K562 (cell line): Measurements from ENCODE around the gene IGF2R. TPM values are rescaled to one million over a fixed set of nuclear protein-coding genes. Genes with fewer than 3 reads are reported as not detected.

Experiments
- CC2D1A ChIP-seq: fragments of 450-650 bp; IDR thresholded peaks from 2 replicates; pipeline ENCODE4 v1.6.1; 2017; ENCODE audit warnings: mild to moderate bottlenecking
- E2F3 ChIP-seq: fragments of 250-450 bp; sonication (Bioruptor Pico); IDR thresholded peaks from 2 replicates; pipeline ENCODE4 v1.4.0; 2020; ENCODE audit warnings: mild to moderate bottlenecking
- ELK1 ChIP-seq: sonication (generic); formaldehyde crosslinking; IDR thresholded peaks from 2 replicates; pipeline ENCODE4 v1.8.1; 2022; ENCODE audit warnings: missing genetic modification reagents
- ESRRB ChIP-seq: fragments of 250-450 bp; sonication (Bioruptor Pico); IDR thresholded peaks from 2 replicates; pipeline ENCODE4 v1.5.0; 2020; ENCODE audit warnings: mild to moderate bottlenecking, moderate library complexity, borderline replicate concordance
- HCFC1 ChIP-seq: IDR thresholded peaks from 2 replicates; pipeline ENCODE4 v1.6.1; 2012; ENCODE audit warnings: low read depth, low read length, improper control_type of control experiment
- LEF1 ChIP-seq: fragments of 450-650 bp; IDR thresholded peaks from 2 replicates; pipeline ENCODE4 v1.6.1; 2016; ENCODE audit warnings: mild to moderate bottlenecking
- NFE2 ChIP-seq: IDR thresholded peaks from 2 replicates; pipeline ENCODE4 v1.6.1; 2014; ENCODE audit warnings: antibody characterized with exemption, low read depth
- PCBP2 ChIP-seq: fragments of 200-400 bp; formaldehyde crosslinking; IDR thresholded peaks from 2 replicates; pipeline ENCODE4 v1.6.1; 2018; ENCODE audit warnings: low read length, low read depth, mild to moderate bottlenecking, moderate library complexity; ENCODE audit not compliant: poor library complexity, severe bottlenecking
- PHF8 ChIP-seq: fragments of 200-600 bp; sonication (generic); IDR thresholded peaks from 2 replicates; pipeline ENCODE4 v1.6.1; 2012; ENCODE audit warnings: mixed run types, mild to moderate bottlenecking, inconsistent platforms, low read length, moderate library complexity, borderline replicate concordance
- RCOR1 ChIP-seq, 2 experiments: IDR thresholded peaks; 2 replicates each; pipeline ENCODE4 v1.6.1; 2012; ENCODE audit warnings: low read depth in 2 of 2, low read length in 2 of 2, borderline replicate concordance in 1 of 2, improper control_type of control experiment in 1 of 2
- SIN3A ChIP-seq, 2 experiments: fragments of 150-350 bp in 1 of 2; IDR thresholded peaks; 2 replicates each; pipeline ENCODE4 v1.6.1; 2011 to 2016; ENCODE audit warnings: borderline replicate concordance in 2 of 2, low read depth in 2 of 2, low read length in 2 of 2, mild to moderate bottlenecking in 2 of 2, moderate library complexity in 2 of 2; ENCODE audit not compliant: control insufficient read depth in 1 of 2
- SP1 ChIP-seq: sonication (generic); formaldehyde crosslinking; IDR thresholded peaks from 2 replicates; pipeline ENCODE4 v1.8.1; 2022; ENCODE audit warnings: mild to moderate bottlenecking, missing genetic modification reagents
- SREBF1 ChIP-seq: fragments of 150-350 bp; IDR thresholded peaks from 2 replicates; pipeline ENCODE4 v1.6.1; 2014; ENCODE audit warnings: antibody characterized with exemption, low read depth, low read length, borderline replicate concordance
- SRSF1 ChIP-seq: fragments of 200-400 bp; formaldehyde crosslinking; IDR thresholded peaks from 2 replicates; pipeline ENCODE4 v1.6.1; 2017; ENCODE audit warnings: mild to moderate bottlenecking, low read depth, low read length, moderate library complexity
- TCF15 ChIP-seq: fragments of 250-450 bp; sonication (Bioruptor Pico); IDR thresholded peaks from 2 replicates; pipeline ENCODE4 v1.8.0; 2022; ENCODE audit warnings: moderate library complexity, mild to moderate bottlenecking, inconsistent platforms
- ZEB2 ChIP-seq: fragments of 450-650 bp; IDR thresholded peaks from 2 replicates; pipeline ENCODE4 v1.6.1; 2016
- ZMIZ1 ChIP-seq, 2 experiments: fragments of 150-350 bp in 1 of 2; IDR thresholded peaks; 2 replicates each; pipeline ENCODE4 v1.6.1; 2012 to 2016; ENCODE audit warnings: low read depth in 2 of 2, low read length in 2 of 2, mild to moderate bottlenecking in 1 of 2, moderate library complexity in 1 of 2
- ZNF280B ChIP-seq: fragments of 250-450 bp; sonication (Bioruptor Pico); IDR thresholded peaks from 2 replicates; pipeline ENCODE4 v1.5.1; 2021; ENCODE audit warnings: mild to moderate bottlenecking
- ZNF561 ChIP-seq: fragments of 450-650 bp; formaldehyde crosslinking; conservative IDR thresholded peaks from 2 replicates; pipeline ENCODE4 v1.4.0; 2020; ENCODE audit warnings: mild to moderate bottlenecking, moderate library complexity
- ZNF696 ChIP-seq: fragments of 250-450 bp; sonication (Bioruptor Pico); conservative IDR thresholded peaks from 2 replicates; pipeline ENCODE4 v1.4.0; 2020; ENCODE audit warnings: mild to moderate bottlenecking, moderate library complexity
- polyA plus RNA-seq, 8 experiments: library from polyadenylated mRNA; depleted of rRNA in 4 of 8; stranded (reverse) in 5 of 8; unstranded in 3 of 8; fragments of >200 nt; fragmentation: Nextera tagmentation in 2 of 8; fragmentation: Illumina TruSeq in 1 of 8; extraction: Ambion mirVana in 2 of 8; extraction: Trizol in 1 of 8; gene quantifications; 2 replicates each; pipeline versions ENCODE4 v1.2.1 to v1.2.3, GENCODE V29; 2011 to 2014; ENCODE audit warnings: inconsistent platforms in 1 of 8, missing spikeins in 1 of 8
- total RNA-seq, 7 experiments: library from RNA; depleted of rRNA in 6 of 7; stranded (reverse); fragments of >200 nt in 6 of 7; fragmentation: Illumina TruSeq in 2 of 7; extraction: Trizol in 2 of 7; gene quantifications; 2 replicates each; pipeline versions ENCODE4 v1.2.1 to v1.2.3, GENCODE V29; 2011 to 2021; ENCODE audit warnings: low replicate concordance in 1 of 7

The IGF2R gene
- total and polyA plus RNA-seq, 9 of the 15 experiments (the other 6 are each of a cell fraction or from before 2014, with no cell fraction given): 3.5 to 92.3 (median 34.5) TPM

GRCh38 chr6:160101277-160102205 is 132.7 kb downstream of the IGF2R start (continued):
- TF ChIP-seq HCFC1 (peak; percentile 33; the same call in 1 of the 2 replicates), SRSF1 (no peak), ZNF696 (CRISPR knock-in tag) (no peak), E2F3 (CRISPR knock-in tag) (no peak; the same call in 1 of the 2 replicates), SP1 (CRISPR knock-in tag) (peak; percentile 75; the same call in 1 of the 2 replicates), CC2D1A (peak; percentile 99), ZNF280B (CRISPR knock-in tag) (no peak), NFE2 (peak; percentile 69), ZNF561 (CRISPR knock-in tag) (no peak), PCBP2 (no peak), RCOR1 (IDR thresholded peaks at IDR 0.05; ENCODE audit: borderline replicate concordance in 1 of 2, low read depth in 2 of 2, low read length in 2 of 2) (peak; percentile 97 to 99), ZMIZ1 (IDR thresholded peaks at IDR 0.05; ENCODE audit: low read depth in 2 of 2, low read length in 2 of 2) (peak in 1 of 2 experiments; percentile 99; a peak in 2 of 4 replicates), ZEB2 (peak; percentile 63), SREBF1 (no peak), ELK1 (CRISPR knock-in tag) (no peak), ESRRB (CRISPR knock-in tag) (no peak), PHF8 (no peak), LEF1 (peak; percentile 98), SIN3A (IDR thresholded peaks at IDR 0.05; ENCODE audit: borderline replicate concordance in 2 of 2, control insufficient read depth in 1 of 2, low read depth in 2 of 2, low read length in 2 of 2) (peak in 1 of 2 experiments; percentile 27; a peak in 1 of 4 replicates), TCF15 (CRISPR knock-in tag) (no peak)
